OCI-LY7 (cell line): Measurements from ENCODE around the gene R3HCC1L. TPM values are rescaled to one million over a fixed set of nuclear protein-coding genes. Genes with fewer than 3 reads are reported as not detected.

ENCODE experiments used
- BruUV-seq: library from RNA; stranded (reverse); fragments of 400-500 nt; replicated peaks from 2 replicates; lab custom pipeline; 2021; lab: Mats Ljungman, UMichigan
- CTCF ChIA-PET: fragments of 300-600 bp; sonication (Branson Sonifier 250); formaldehyde crosslinking; loops from one replicate; lab custom pipeline; 2022; ENCODE audit warnings: antibody characterized with exemption; ENCODE audit not compliant: unreplicated experiment; lab: Charles Lee
- POLR2A ChIA-PET: fragments of 300-600 bp; sonication (Branson Sonifier 250); formaldehyde crosslinking; loops from one replicate; lab custom pipeline; 2022; ENCODE audit warnings: antibody characterized with exemption; lab: Charles Lee
- DNase-seq: peaks from one replicate; pipeline ENCODE4 v3.0.0-alpha.2; 2015; ENCODE audit warnings: low spot score
- H2AFZ ChIP-seq: fragments of 200-600 bp; sonication (generic), shearing (Covaris generic); 2 replicates; pipeline ENCODE4 v1.6.1; 2014; ENCODE audit warnings: mild to moderate bottlenecking, antibody characterized with exemption, low read length, moderate library complexity
- H3K27ac ChIP-seq: fragments of 200-600 bp; sonication (generic); 2 replicates; pipeline ENCODE4 v1.5.1; 2014; ENCODE audit warnings: mixed run types, low read depth, mild to moderate bottlenecking, moderate library complexity, low read length, inconsistent platforms; ENCODE audit not compliant: poor library complexity, severe bottlenecking
- H3K36me3 ChIP-seq: fragments of 200-600 bp; sonication (generic); 2 replicates; pipeline ENCODE4 v1.6.1; 2014; ENCODE audit warnings: mild to moderate bottlenecking, antibody characterized with exemption, low read length, moderate library complexity, mixed read lengths; ENCODE audit not compliant: insufficient read depth
- H3K4me1 ChIP-seq: fragments of 200-600 bp; sonication (generic); 2 replicates; pipeline ENCODE4 v1.5.1; 2014; ENCODE audit warnings: mild to moderate bottlenecking, low read length; ENCODE audit not compliant: insufficient read depth, poor library complexity, severe bottlenecking
- H3K4me2 ChIP-seq: fragments of 200-600 bp; sonication (generic); 2 replicates; pipeline ENCODE4 v1.6.1; 2014; ENCODE audit warnings: mild to moderate bottlenecking, low read length
- H3K4me3 ChIP-seq: fragments of 200-600 bp; sonication (generic); 2 replicates; pipeline ENCODE4 v1.5.1; 2014; ENCODE audit warnings: mild to moderate bottlenecking, low read depth, low read length; ENCODE audit not compliant: poor library complexity, severe bottlenecking
- H3K79me2 ChIP-seq: fragments of 200-600 bp; sonication (generic); 2 replicates; pipeline ENCODE4 v1.6.1; 2016; ENCODE audit warnings: low read depth, mild to moderate bottlenecking, low read length, moderate library complexity, mixed read lengths; ENCODE audit not compliant: insufficient read depth
- H3K9me2 ChIP-seq: fragments of 200-600 bp; sonication (generic); 2 replicates; pipeline ENCODE4 v1.6.1; 2016; ENCODE audit warnings: mild to moderate bottlenecking, low read length, mixed read lengths; ENCODE audit not compliant: insufficient read depth
- H3K9me3 ChIP-seq: fragments of 200-600 bp; sonication (generic); 2 replicates; pipeline ENCODE4 v1.6.1; 2014; ENCODE audit warnings: mild to moderate bottlenecking, mixed run types, low read length, mixed read lengths
- H4K20me1 ChIP-seq: fragments of 200-600 bp; sonication (generic); 2 replicates; pipeline ENCODE4 v1.6.1; 2014; ENCODE audit warnings: mild to moderate bottlenecking, antibody characterized with exemption, low read length, moderate library complexity, mixed read lengths; ENCODE audit not compliant: insufficient read depth
- CTCF ChIP-seq: fragments of 200-600 bp; sonication (generic); conservative IDR thresholded peaks from 2 replicates; pipeline ENCODE4 v1.5.1; 2014; ENCODE audit warnings: mild to moderate bottlenecking, antibody characterized with exemption, low read length, moderate library complexity, mixed read lengths
- EZH2phosphoT487 ChIP-seq: fragments of 200-600 bp; sonication (generic); IDR thresholded peaks from 2 replicates; pipeline ENCODE4 v1.6.1; 2018; ENCODE audit warnings: low read depth, borderline replicate concordance, mild to moderate bottlenecking, mixed run types, antibody characterized with exemption, low read length, moderate library complexity, mixed read lengths
- intact Hi-C: fragments of 100-400 bp; cut with micrococcal nuclease; formaldehyde crosslinking; loops from one replicate; pipeline ENCODE4 v1.10.0; 2022; ENCODE audit not compliant: unreplicated experiment
- total RNA-seq, 2 experiments: library from RNA; depleted of rRNA in 1 of 2; stranded (reverse); fragments of >200 nt in 1 of 2; shearing (Covaris generic) in 1 of 2; gene quantifications; 2 replicates each; pipeline ENCODE4 v1.2.3, GENCODE V29; 2014 to 2022

R3HCC1L gene
- total RNA-seq, 2 experiments from 2014 or later, result 38.8 to 42.0 TPM

GRCh38 chr10:98292971-98293370 lies 158.5 kb downstream of the R3HCC1L start:
- Histone ChIP-seq H3K9me2 (no peaks in the 10 kb centered on the region), H3K4me1 (no peaks in the 10 kb centered on the region), H3K27ac (no peak overlapping the region), H3K36me3 (no peaks in the 10 kb centered on the region), H3K4me2 (no peak overlapping the region), H3K79me2 (no peaks in the 10 kb centered on the region), H2AFZ (no peak overlapping the region), H3K9me3 (no peaks in the 10 kb centered on the region), H4K20me1 (no peaks in the 10 kb centered on the region), H3K4me3 (no peak overlapping the region)
- TF ChIP-seq CTCF (no peak), EZH2phosphoT487 (no peak)
- no TSS peak for BruUV-seq
- ChIA-PET POLR2A (interaction anchor here (0.6 to 1.1 kb wide), 4 partner anchors 13 to 153 kb away, joined by 3 read pairs; no protein-coding TSS in a partner anchor), CTCF (no interaction called here)
- intact Hi-C loops, result no loop called here
- DNase-seq, result no peak

GRCh38 chr10:98293550-98294269 lies 159.3 kb downstream of the R3HCC1L start:
- no peak overlapping the region for H2AFZ ChIP-seq
- H3K79me2 ChIP-seq, result no peaks in the 10 kb centered on the region
- no peaks in the 10 kb centered on the region for H4K20me1 ChIP-seq
- no TSS peak for BruUV-seq
- TF ChIP-seq CTCF (no peak), EZH2phosphoT487 (no peak)
- ChIA-PET POLR2A (interaction anchor here (0.6 to 1.1 kb wide), 3 partner anchors 14 to 93 kb away, joined by 3 read pairs; no protein-coding TSS in a partner anchor), CTCF (interaction anchor here (0.5 kb wide), 1 partner anchor 100 kb away, joined by 6 read pairs; no protein-coding TSS in a partner anchor)
- H3K27ac ChIP-seq, result no peak overlapping the region
- H3K4me2 ChIP-seq, result no peak overlapping the region
- H3K9me3 ChIP-seq, result no peaks in the 10 kb centered on the region
- no peaks in the 10 kb centered on the region for H3K4me1 ChIP-seq
- H3K9me2 ChIP-seq, result no peaks in the 10 kb centered on the region
- no peak overlapping the region for H3K4me3 ChIP-seq
- H3K36me3 ChIP-seq, result no peaks in the 10 kb centered on the region
- no peak for DNase-seq
- intact Hi-C loops, result no loop called here

GRCh38 chr10:98294270-98294627 lies 159.8 kb downstream of the R3HCC1L start:
- Histone ChIP-seq H2AFZ (no peak overlapping the region), H3K9me2 (no peaks in the 10 kb centered on the region), H4K20me1 (no peaks in the 10 kb centered on the region), H3K4me3 (no peak overlapping the region), H3K79me2 (no peaks in the 10 kb centered on the region), H3K4me1 (no peaks in the 10 kb centered on the region), H3K27ac (no peak overlapping the region), H3K36me3 (no peaks in the 10 kb centered on the region), H3K4me2 (no peak overlapping the region), H3K9me3 (no peaks in the 10 kb centered on the region)
- intact Hi-C loops, result no loop called here
- TF ChIP-seq CTCF (no peak), EZH2phosphoT487 (no peak)
- CTCF ChIA-PET, result no interaction called here
- POLR2A ChIA-PET, result interaction anchor here (0.6 kb wide), 1 partner anchor 92 kb away, joined by 3 read pairs; no protein-coding TSS in a partner anchor
- no peak for DNase-seq
- no TSS peak for BruUV-seq
